ENCODE data around the gene SORBS1.

The SORBS1 gene

DNA sequence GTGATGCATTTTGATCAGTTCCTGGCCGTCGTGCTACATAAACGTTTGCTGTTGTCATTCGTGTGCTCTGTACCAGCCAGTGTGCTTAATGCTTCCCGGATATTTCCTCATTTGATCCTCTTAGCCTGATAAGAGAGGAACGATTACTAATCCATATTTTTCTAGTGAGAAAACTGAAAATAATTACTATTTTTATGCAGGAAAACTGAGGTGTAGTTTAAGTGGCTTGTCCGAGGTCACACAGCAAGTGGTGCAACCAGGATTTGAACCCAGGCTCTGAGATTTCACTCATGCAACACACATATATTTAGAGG, 650 bp upstream of the SORBS1 start:
- TF ChIP-seq, protein P1, sequence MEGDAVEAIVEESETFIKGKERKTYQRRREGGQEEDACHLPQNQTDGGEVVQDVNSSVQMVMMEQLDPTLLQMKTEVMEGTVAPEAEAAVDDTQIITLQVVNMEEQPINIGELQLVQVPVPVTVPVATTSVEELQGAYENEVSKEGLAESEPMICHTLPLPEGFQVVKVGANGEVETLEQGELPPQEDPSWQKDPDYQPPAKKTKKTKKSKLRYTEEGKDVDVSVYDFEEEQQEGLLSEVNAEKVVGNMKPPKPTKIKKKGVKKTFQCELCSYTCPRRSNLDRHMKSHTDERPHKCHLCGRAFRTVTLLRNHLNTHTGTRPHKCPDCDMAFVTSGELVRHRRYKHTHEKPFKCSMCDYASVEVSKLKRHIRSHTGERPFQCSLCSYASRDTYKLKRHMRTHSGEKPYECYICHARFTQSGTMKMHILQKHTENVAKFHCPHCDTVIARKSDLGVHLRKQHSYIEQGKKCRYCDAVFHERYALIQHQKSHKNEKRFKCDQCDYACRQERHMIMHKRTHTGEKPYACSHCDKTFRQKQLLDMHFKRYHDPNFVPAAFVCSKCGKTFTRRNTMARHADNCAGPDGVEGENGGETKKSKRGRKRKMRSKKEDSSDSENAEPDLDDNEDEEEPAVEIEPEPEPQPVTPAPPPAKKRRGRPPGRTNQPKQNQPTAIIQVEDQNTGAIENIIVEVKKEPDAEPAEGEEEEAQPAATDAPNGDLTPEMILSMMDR (IDR thresholded peaks at IDR 0.05; ENCODE audit: low read depth, low read length) = no peak
- H3K4me3 ChIP-seq (ENCODE audit: low read depth, low read length) = peak overlapping the region; percentile 42
- in situ Hi-C loops (cut with HindIII; ENCODE audit: low sequenced_read_pairs) = no loop called here
- DNase-seq (ENCODE audit: low read depth, low spot score) = no peak

DNA sequence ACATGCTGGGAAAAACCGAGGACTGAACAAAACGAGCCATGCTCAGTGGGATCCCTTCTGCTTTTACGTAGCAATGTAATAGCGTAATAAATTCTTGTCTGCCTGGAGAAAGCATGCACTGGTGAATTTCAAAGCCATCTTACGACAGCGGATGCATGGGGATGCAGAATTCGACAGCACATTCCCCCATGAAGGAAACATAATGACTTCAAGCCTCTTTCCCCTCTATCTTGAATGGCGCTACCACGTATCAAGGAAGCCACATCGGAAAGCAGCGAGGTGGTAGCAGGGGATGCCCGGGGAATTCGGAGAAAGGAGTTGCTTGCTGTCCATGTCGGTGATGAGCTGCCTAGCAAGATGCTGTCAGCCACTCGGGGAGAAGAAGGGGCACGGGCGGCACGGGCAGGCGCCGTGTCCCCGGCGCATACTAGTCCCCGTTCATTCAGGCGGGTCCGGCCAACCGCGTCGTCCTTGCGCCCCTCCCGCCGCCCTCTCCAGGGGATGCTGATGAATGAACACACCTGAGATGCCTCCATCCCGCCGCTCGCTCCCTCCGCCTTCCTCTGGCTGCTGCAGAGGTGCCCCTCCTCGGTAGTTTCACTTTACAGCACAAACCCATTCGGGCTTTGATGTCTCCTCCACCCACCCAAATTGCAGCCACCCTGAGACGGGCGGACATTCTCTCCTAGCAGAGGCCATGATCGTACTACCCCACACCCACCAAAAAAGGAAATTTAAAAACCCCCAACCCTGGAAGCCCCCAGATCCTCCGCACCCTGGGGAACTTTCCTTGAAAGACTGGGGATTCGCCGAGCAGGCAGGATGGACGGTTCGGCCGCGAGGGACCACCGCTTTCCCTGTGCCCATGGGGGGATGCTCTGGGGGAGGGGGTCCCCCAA, 644 bp downstream of the SORBS1 start:
- TF ChIP-seq, protein P1 (IDR thresholded peaks at IDR 0.05; ENCODE audit: low read depth, low read length) = no peak
- in situ Hi-C loops (cut with HindIII; ENCODE audit: low sequenced_read_pairs) = no loop called here
- DNase-seq (ENCODE audit: low read depth, low spot score) = peak; percentile 36
- peak overlapping the region; percentile 76 for H3K4me3 ChIP-seq (ENCODE audit: low read depth, low read length)

DNA sequence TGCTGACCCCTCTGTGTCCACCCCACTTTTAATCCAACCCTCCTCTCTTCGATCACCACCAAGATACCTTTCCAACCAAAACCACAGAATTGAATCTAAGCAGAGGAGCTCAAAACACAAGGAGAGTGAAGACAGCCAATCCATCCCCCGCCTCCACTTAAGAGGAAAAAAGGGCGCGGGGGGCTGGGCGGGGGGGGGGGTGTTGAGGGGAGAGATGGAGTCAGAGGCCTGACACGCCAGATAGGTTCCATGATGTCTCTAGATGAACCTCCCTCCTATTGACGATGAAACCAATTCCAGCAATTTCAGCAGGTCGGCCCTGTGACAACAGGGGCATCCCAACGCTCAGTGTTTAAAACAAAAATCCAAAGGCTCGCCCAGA, 1.3 kb downstream of the SORBS1 start:
- in situ Hi-C loops (cut with HindIII; ENCODE audit: low sequenced_read_pairs) = no loop called here
- TF ChIP-seq, protein P1 (IDR thresholded peaks at IDR 0.05; ENCODE audit: low read depth, low read length) = no peak
- H3K4me3 ChIP-seq (ENCODE audit: low read depth, low read length) = peak overlapping the region; percentile 76
- DNase-seq (ENCODE audit: low read depth, low spot score) = no peak

DNA sequence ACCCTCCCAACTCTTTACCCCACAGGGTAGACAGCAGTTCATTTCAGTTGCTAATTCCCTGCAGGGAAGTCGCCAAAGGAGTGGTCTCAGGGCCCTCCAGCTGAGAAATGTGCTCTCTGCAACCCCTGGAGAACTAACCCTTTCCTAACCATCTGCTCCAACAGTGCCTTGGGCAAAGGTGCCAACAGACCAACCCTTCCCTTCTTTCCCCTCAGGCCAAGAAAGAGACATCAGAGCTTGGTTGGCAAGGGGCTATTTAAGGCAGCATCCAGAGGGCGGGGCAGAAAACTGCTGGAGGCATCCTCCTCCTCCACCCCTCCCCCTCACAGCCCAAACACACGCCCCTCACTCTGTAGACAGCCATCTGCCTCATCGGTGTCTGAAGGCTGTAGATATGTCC, 1.7 kb downstream of the SORBS1 start:
- TF ChIP-seq, protein P1 (IDR thresholded peaks at IDR 0.05; ENCODE audit: low read depth, low read length) = no peak
- in situ Hi-C loops (cut with HindIII; ENCODE audit: low sequenced_read_pairs) = no loop called here
- no peak overlapping the region for H3K4me3 ChIP-seq (ENCODE audit: low read depth, low read length)
- DNase-seq (ENCODE audit: low read depth, low spot score) = no peak

DNA sequence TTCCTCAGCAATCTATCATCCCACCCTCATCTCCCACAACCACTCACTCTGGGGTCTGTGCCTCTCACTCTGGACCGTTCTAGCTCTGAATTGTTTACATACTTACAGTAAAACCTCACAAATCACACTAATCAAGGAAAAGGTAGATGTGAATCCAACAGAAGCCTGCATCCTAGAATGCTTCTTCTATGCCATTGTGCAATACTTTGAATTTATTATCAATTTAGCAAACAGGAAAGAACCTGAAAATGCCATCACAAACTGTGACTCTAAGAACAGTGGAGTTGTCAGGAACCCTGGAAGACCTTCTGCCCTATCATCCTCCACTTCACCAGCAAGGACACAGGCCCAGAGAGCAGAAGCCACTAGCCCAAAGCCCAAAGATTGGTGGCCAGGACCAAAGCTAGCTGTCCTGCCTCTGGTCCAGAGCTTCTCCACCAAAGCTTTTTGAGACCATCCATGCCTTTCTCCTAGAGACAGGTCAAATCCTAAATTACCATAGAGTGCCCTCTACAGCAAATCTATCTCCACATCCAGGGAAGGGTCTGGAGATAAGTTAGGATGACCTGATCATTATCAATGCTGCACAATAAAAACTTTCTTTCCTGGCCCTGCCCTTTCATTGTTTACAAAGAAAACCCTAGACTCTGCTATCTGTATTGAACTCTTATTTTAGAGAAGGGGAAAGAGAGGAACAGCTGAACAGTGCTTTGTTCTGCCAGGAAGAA, 2.4 kb downstream of the SORBS1 start:
- TF ChIP-seq, protein P1 (IDR thresholded peaks at IDR 0.05; ENCODE audit: low read depth, low read length) = no peak
- H3K4me3 ChIP-seq (ENCODE audit: low read depth, low read length) = no peak overlapping the region
- in situ Hi-C loops (cut with HindIII; ENCODE audit: low sequenced_read_pairs) = no loop called here
- DNase-seq (ENCODE audit: low read depth, low spot score) = no peak

DNA sequence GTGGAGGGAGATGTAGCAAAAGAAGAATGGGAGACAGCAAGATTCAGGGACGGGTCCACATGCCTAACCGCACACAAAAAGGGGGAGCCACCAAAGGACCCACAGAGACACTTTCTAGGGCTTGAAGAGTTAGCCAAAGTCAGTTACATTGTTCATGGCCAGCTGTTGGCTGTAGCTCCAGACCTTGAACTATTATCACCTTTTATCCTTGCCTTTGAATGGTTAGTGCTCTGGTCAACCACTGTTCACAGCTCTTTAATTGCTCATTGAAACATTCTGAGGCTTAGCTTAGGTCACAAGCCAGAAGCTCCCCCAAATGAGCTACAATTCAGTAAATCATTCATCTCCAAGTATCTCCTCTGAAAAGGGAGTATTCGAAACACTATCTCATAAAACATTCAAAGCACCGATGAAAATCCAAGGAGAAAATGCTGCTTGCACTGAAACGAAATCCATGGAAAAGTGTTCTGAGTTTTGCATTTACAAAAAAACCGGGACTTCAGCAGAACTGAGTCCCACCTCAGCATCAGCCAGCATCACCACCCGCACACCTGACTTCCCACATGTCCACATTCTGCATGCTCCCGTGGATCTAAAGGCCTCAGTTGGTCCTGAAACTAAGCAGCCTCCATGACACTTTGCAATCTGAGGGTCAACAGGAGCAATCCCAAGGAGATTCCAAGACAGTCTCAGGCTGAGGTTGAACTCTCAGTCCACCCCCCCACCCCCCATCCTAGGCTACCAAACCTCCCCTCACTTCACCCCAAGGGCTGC, 4.0 kb downstream of the SORBS1 start:
- no peak for DNase-seq (ENCODE audit: low read depth, low spot score)
- TF ChIP-seq, protein P1 (IDR thresholded peaks at IDR 0.05; ENCODE audit: low read depth, low read length) = no peak
- in situ Hi-C loops (cut with HindIII; ENCODE audit: low sequenced_read_pairs) = no loop called here
- H3K4me3 ChIP-seq (ENCODE audit: low read depth, low read length) = no peak overlapping the region

Measured in astrocyte of the spinal cord (primary cell).